Aorta (tissue), 5 donors: Measurements from ENCODE around the gene AUTS2. TPM values are rescaled to one million over a fixed set of nuclear protein-coding genes. Genes with fewer than 3 reads are reported as not detected.

Experiments
- ATAC-seq: fragments of 200-7000 bp; cut with Tn5 transposase; one replicate; pipeline ENCODE4 v1.9.1; 2022; ENCODE audit warnings: moderate library complexity; ENCODE audit not compliant: low FRiP score
- DNase-seq, 2 donors: peaks; one replicate each; pipeline ENCODE4 v3.0.0-alpha.2; 2020
- H3K27ac ChIP-seq, 2 donors: one replicate each; pipeline ENCODE4 v1.5.1; 2013; ENCODE audit warnings: low read length in 2 of 2, mild to moderate bottlenecking in 2 of 2, moderate library complexity in 2 of 2, control low read depth in 1 of 2, inconsistent platforms in 1 of 2, low read depth in 1 of 2
- H3K27me3 ChIP-seq, 2 donors: one replicate each; pipeline ENCODE4 v1.6.1; 2013; ENCODE audit warnings: control low read depth in 1 of 2, low read length in 1 of 2, mild to moderate bottlenecking in 1 of 2, moderate library complexity in 1 of 2; ENCODE audit not compliant: insufficient read depth in 2 of 2, control insufficient read depth in 1 of 2
- H3K36me3 ChIP-seq, 2 donors: one replicate each; pipeline ENCODE4 v1.6.1; 2013; ENCODE audit warnings: control low read depth in 1 of 2, low read length in 1 of 2, mild to moderate bottlenecking in 1 of 2; ENCODE audit not compliant: insufficient read depth in 2 of 2, control insufficient read depth in 1 of 2
- H3K4me1 ChIP-seq, 2 donors: one replicate each; pipeline ENCODE4 v1.6.1; 2013; ENCODE audit warnings: low read length in 2 of 2, control low read depth in 1 of 2, mild to moderate bottlenecking in 1 of 2, moderate library complexity in 1 of 2; ENCODE audit not compliant: insufficient read depth in 2 of 2, control insufficient read depth in 1 of 2
- H3K4me3 ChIP-seq, 2 donors: one replicate each; pipeline ENCODE4 v1.5.1; 2013; ENCODE audit warnings: low read length in 2 of 2, control low read depth in 1 of 2, mild to moderate bottlenecking in 1 of 2
- H3K9me3 ChIP-seq: one replicate; pipeline ENCODE4 v1.6.1; 2013; ENCODE audit warnings: mild to moderate bottlenecking, low read length; ENCODE audit not compliant: control insufficient read depth
- WGBS, 2 donors: extraction: QIAGEN DNeasy Blood & Tissue Kit; methylation state at CpG; one replicate each; pipeline ENCODE4 v1.1.7; 2013; 5-methylcytosine and 5-hydroxymethylcytosine counted together
- intact Hi-C, 2 donors: fragments of 100-400 bp; cut with DNase I; formaldehyde crosslinking; loops; one replicate each; pipeline versions ENCODE4 v1.14.2 to v1.15.0; 2022
- polyA plus RNA-seq, 2 donors: library from polyadenylated mRNA; stranded (reverse); fragments of 200-250 nt; gene quantifications; one replicate each; pipeline ENCODE4 v1.2.3, GENCODE V29; 2013
- total RNA-seq, 2 donors: library from RNA; stranded (reverse); fragmentation: NEBNext Ultra II Directional; extraction: Animal tissue kit (Norgen Biotek cat#: 25700); gene quantifications; one replicate each; pipeline ENCODE4 v1.2.1, GENCODE V29; 2021
- donor health status: healthy with polysubstance abuse.
- donor health status: Bipolar disorder and iron deficiency.
- donor health status: DM: no; HTN: no; CAD: no.
- donor health status: DM: no; HTN: no; CAD: no.
- donor health status: DM: yes; HTN: yes; CAD: no.

The AUTS2 gene
- total and polyA plus RNA-seq, 4 donors, result 3.9 to 102 (median 57.0) TPM

GRCh38 chr7:70306173-70306572 is 707.9 kb downstream of the AUTS2 start:
- Histone ChIP-seq H3K9me3 (no peaks in the 10 kb centered on the region), H3K36me3 (no peaks in the 10 kb centered on the region), H3K4me1 (peaks cover 0 to 3% of the 10 kb centered on the region in 2 donors), H3K27me3 (no peaks in the 10 kb centered on the region), H3K27ac (no peak overlapping the region), H3K4me3 (no peak overlapping the region)
- intact Hi-C loops, result no loop called here
- DNase-seq (no peak), ATAC-seq (no peak)
- WGBS, 2 donors, result 78 to 79% methylated on average over 2 of the region's 2 CpGs

DNA sequence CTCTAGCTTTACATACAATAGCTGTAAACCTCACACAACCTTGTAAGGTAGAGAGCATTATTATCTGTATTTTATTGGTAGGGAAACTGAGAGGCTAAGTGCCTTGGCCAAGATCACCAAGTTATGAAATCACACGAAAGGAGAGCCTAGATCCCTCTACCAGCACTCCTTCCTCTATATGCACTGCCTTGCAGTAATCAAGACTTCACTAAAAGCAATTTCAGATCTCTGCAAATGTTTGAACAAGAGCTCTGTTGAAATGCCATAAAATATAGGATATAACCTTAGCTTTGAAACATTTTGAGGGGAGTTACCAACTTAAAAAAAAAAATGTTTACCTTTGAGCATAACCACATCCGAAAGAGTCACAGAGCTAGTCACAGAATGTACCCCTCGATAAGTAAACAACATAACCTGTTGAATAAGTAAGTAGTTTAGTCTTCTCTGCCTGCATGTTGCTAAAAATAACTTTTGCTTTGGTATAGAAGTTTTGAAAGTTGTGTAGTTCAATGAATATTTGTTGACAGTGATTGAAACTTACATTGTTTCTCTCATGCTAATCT is 709.4 kb downstream of the AUTS2 start:
- no peaks in the 10 kb centered on the region for H3K36me3 ChIP-seq
- intact Hi-C loops, result no loop called here
- no peaks in the 10 kb centered on the region for H3K27me3 ChIP-seq
- H3K4me1 ChIP-seq, result peaks cover 0 to 3% of the 10 kb centered on the region in 2 donors
- no peak for DNase-seq
- ATAC-seq, result no peak
- no peaks in the 10 kb centered on the region for H3K9me3 ChIP-seq
- no peak overlapping the region for H3K4me3 ChIP-seq
- no peak overlapping the region for H3K27ac ChIP-seq
- WGBS, 2 donors, result 87 to 88% methylated on average over 3 of the region's 3 CpGs

DNA sequence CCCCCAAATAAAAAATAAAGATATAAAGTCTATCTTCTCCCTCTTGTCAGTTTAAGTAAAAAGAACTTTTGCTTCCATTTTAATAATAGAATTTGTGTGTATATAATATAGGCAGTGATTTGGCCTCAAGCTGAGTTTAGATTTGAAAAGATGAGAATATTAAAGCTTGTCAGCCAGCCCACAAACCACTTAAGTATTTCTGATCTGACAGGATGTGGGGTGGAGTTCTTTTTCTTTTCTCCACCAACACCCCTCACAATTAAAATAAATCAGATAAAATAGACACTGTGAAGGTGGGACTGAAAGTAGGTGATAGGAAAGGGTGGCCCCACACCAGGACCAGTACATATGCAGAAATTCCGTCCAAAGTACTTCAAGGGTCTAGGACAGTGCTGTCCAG is 714.1 kb downstream of the AUTS2 start:
- no peak for ATAC-seq
- 88 to 94% methylated on average over 1 of the region's 1 CpG for WGBS, 2 donors
- Histone ChIP-seq H3K36me3 (no peaks in the 10 kb centered on the region), H3K4me3 (no peak overlapping the region), H3K27me3 (no peaks in the 10 kb centered on the region), H3K27ac (no peak overlapping the region), H3K4me1 (peaks cover 0 to 5% of the 10 kb centered on the region in 2 donors), H3K9me3 (no peaks in the 10 kb centered on the region)
- intact Hi-C loops, result no loop called here
- DNase-seq, result no peak

DNA sequence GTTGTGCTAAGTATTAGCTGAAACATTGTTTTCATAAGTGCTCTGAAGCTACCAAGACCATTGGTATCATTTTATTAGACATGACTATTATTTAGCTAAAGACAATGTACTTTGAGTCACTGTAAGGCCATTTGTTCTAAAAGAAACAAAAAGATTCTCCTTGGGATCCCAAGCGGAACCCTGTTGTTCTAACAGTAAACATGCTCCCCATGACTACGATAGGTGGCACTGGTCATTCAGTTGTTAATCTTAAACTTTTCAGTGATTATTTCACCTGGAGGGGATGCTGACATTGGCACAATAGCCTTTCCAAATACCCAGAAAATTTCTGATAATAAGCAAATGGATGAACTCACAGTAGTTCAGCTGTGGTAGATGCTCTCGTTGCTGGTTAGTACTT is 715.0 kb downstream of the AUTS2 start:
- WGBS, 2 donors, result 90 to 97% methylated on average over 3 of the region's 3 CpGs
- ATAC-seq (no peak), DNase-seq (no peak)
- peaks cover 0 to 8% of the 10 kb centered on the region in 2 donors for H3K4me1 ChIP-seq
- no peak overlapping the region for H3K4me3 ChIP-seq
- H3K9me3 ChIP-seq, result no peaks in the 10 kb centered on the region
- no peaks in the 10 kb centered on the region for H3K27me3 ChIP-seq
- H3K36me3 ChIP-seq, result no peaks in the 10 kb centered on the region
- intact Hi-C loops, result no loop called here
- no peak overlapping the region for H3K27ac ChIP-seq

GRCh38 chr7:70313687-70314086 is 715.4 kb downstream of the AUTS2 start:
- H3K36me3 ChIP-seq, result no peaks in the 10 kb centered on the region
- no peaks in the 10 kb centered on the region for H3K27me3 ChIP-seq
- DNase-seq, result no peak
- no peak overlapping the region for H3K4me3 ChIP-seq
- no peaks in the 10 kb centered on the region for H3K9me3 ChIP-seq
- 87 to 97% methylated on average over 10 of the region's 10 CpGs for WGBS, 2 donors
- intact Hi-C loops, result no loop called here
- no peak overlapping the region for H3K27ac ChIP-seq
- peaks cover 0 to 8% of the 10 kb centered on the region in 2 donors for H3K4me1 ChIP-seq
- no peak for ATAC-seq

DNA sequence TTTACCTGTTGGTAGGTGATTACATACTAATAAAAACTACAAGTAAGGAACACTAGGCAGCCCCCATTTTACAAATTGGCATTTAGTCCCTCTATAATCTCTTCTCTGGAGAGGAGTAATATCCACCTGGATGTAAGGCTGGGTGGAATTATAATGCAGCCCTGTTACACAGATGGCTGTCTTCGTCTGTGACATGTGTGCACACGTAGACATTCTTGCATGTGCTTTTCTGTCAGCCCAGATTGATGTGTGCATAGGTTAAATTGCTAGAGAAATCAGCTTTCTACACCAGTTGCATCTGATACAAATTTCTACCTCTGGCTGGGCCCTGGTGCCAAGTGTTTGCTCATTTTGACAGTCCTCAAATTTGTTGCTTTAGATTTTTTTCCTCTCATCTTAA is 715.9 kb downstream of the AUTS2 start:
- DNase-seq (no peak), ATAC-seq (no peak)
- Histone ChIP-seq H3K4me3 (no peak overlapping the region), H3K27me3 (no peaks in the 10 kb centered on the region), H3K27ac (no peak overlapping the region), H3K4me1 (peaks cover 0 to 8% of the 10 kb centered on the region in 2 donors), H3K9me3 (no peaks in the 10 kb centered on the region), H3K36me3 (no peaks in the 10 kb centered on the region)
- 95% methylated on average over 2 of the region's 2 CpGs for WGBS, 2 donors
- intact Hi-C loops, result no loop called here

DNA sequence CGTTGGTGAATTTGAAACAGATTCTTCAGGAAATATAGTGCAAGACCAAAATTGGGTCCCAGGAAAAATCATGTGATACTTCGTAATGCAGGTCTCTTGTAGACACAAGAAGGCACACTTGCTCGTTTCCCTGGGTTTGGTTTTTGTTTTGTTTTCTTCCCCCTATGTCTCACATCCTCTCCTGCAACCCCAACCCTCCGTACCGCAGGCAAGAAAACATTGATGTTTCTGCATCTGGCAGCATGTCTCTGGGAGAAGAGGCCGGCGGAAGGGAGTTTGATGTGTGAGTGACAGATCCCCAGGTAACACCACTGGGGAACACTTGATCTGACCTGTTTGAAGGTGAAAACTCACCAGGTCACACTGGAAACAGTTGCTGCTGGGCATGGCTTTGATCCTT is 718.5 kb downstream of the AUTS2 start:
- DNase-seq (no peak), ATAC-seq (no peak)
- Histone ChIP-seq H3K9me3 (no peaks in the 10 kb centered on the region), H3K27ac (no peak overlapping the region), H3K4me3 (no peak overlapping the region), H3K4me1 (peaks cover 0 to 5% of the 10 kb centered on the region in 2 donors), H3K36me3 (no peaks in the 10 kb centered on the region), H3K27me3 (no peaks in the 10 kb centered on the region)
- intact Hi-C loops, result no loop called here
- 56 to 73% methylated on average over 7 of the region's 7 CpGs for WGBS, 2 donors

- Histone ChIP-seq H3K27ac (peak overlapping the region in 1 of 2 donors; percentile 81), H3K4me1 (peaks cover 0 to 5% of the 10 kb centered on the region in 2 donors), H3K27me3 (no peaks in the 10 kb centered on the region), H3K36me3 (no peaks in the 10 kb centered on the region), H3K4me3 (no peak overlapping the region), H3K9me3 (no peaks in the 10 kb centered on the region)
- DNase-seq (no peak), ATAC-seq (no peak)
- 1 to 8% methylated on average over 2 of the region's 2 CpGs for WGBS, 2 donors
- intact Hi-C loops, result no loop called here
Measured at GRCh38 chr7:70317356-70317755, 719.1 kb downstream of the AUTS2 start.

GRCh38 chr7:70318511-70318910 is 720.2 kb downstream of the AUTS2 start:
- WGBS, 2 donors, result 85 to 95% methylated on average over 1 of the region's 1 CpG
- Histone ChIP-seq H3K36me3 (no peaks in the 10 kb centered on the region), H3K27ac (no peak overlapping the region), H3K4me1 (peaks cover 0 to 5% of the 10 kb centered on the region in 2 donors), H3K9me3 (no peaks in the 10 kb centered on the region), H3K4me3 (no peak overlapping the region), H3K27me3 (no peaks in the 10 kb centered on the region)
- DNase-seq, result no peak
- intact Hi-C loops, result no loop called here
- no peak for ATAC-seq
